Chondrocyte (in vitro differentiated cells): ENCODE data around the gene LYZ. TPM values are rescaled to one million over a fixed set of nuclear protein-coding genes. Genes with fewer than 3 reads are reported as not detected.
A peak's percentile ranks its signal among the peaks of the same experiment; 100 is the strongest.

Experiments
- DNase-seq: peaks from one replicate; pipeline ENCODE4 v3.0.0; 2021; ENCODE audit warnings: mixed read lengths, low spot score
- H3K27ac Mint-ChIP-seq: one replicate; pipeline ENCODE4 v1.8.0; 2021; ENCODE audit warnings: mild to moderate bottlenecking, moderate library complexity, mixed read lengths; ENCODE audit not compliant: unreplicated experiment
- H3K27me3 Mint-ChIP-seq: 2 replicates; pipeline ENCODE4 v1.8.0; 2021; ENCODE audit warnings: low read depth, mixed read lengths
- H3K36me3 Mint-ChIP-seq: 2 replicates; pipeline ENCODE4 v1.8.0; 2021; ENCODE audit warnings: low read depth, mixed read lengths
- H3K4me1 Mint-ChIP-seq: 2 replicates; pipeline ENCODE4 v1.8.0; 2021; ENCODE audit warnings: low read depth, mild to moderate bottlenecking, mixed read lengths
- H3K4me3 Mint-ChIP-seq: one replicate; pipeline ENCODE4 v1.8.0; 2021; ENCODE audit warnings: mild to moderate bottlenecking, moderate library complexity, mixed read lengths; ENCODE audit not compliant: unreplicated experiment
- H3K9me3 Mint-ChIP-seq: 2 replicates; pipeline ENCODE4 v1.8.0; 2021; ENCODE audit warnings: low read depth, mixed read lengths
- CTCF ChIP-seq: fragments of 200-600 bp; sonication (generic); IDR thresholded peaks from 2 replicates; pipeline ENCODE4 v1.5.0; 2021; ENCODE audit warnings: antibody characterized with exemption, mild to moderate bottlenecking, moderate library complexity
- total RNA-seq: library from RNA; stranded (reverse); gene quantifications from 3 replicates; pipeline ENCODE4 v1.2.1, GENCODE V29; 2021

LYZ gene
- total RNA-seq, 1 donor from 2014 or later = not detected

- Mint-ChIP-seq H3K4me1 (peaks cover 9% of the 10 kb centered on the region), H3K9me3 (no peaks in the 10 kb centered on the region), H3K27me3 (peaks cover 61% of the 10 kb centered on the region), H3K36me3 (peaks cover 5% of the 10 kb centered on the region), H3K27ac (no peak overlapping the region), H3K4me3 (peak overlapping the region; percentile 67)
- no peak for DNase-seq
- TF ChIP-seq CTCF = no peak
Observed at GRCh38 chr12:69330475-69331473, 17.4 kb upstream of the LYZ start.

GRCh38 chr12:69331519-69331908 lies 16.7 kb upstream of the LYZ start:
- Mint-ChIP-seq H3K9me3 (no peaks in the 10 kb centered on the region), H3K27ac (no peak overlapping the region), H3K27me3 (peaks cover 58% of the 10 kb centered on the region), H3K4me1 (peaks cover 9% of the 10 kb centered on the region), H3K36me3 (peaks cover 5% of the 10 kb centered on the region), H3K4me3 (peak overlapping the region; percentile 67)
- no peak for TF ChIP-seq CTCF
- DNase-seq = no peak

GRCh38 chr12:69331909-69332684 lies 16.1 kb upstream of the LYZ start:
- H3K36me3 Mint-ChIP-seq = peaks cover 5% of the 10 kb centered on the region
- H3K27me3 Mint-ChIP-seq = peaks cover 55% of the 10 kb centered on the region
- H3K4me3 Mint-ChIP-seq = no peak overlapping the region
- H3K27ac Mint-ChIP-seq = no peak overlapping the region
- TF ChIP-seq CTCF = no peak
- DNase-seq = no peak
- peaks cover 9% of the 10 kb centered on the region for H3K4me1 Mint-ChIP-seq
- no peaks in the 10 kb centered on the region for H3K9me3 Mint-ChIP-seq

GRCh38 chr12:69332815-69333358 lies 15.3 kb upstream of the LYZ start:
- DNase-seq = no peak
- H3K9me3 Mint-ChIP-seq = no peaks in the 10 kb centered on the region
- peaks cover 53% of the 10 kb centered on the region for H3K27me3 Mint-ChIP-seq
- H3K4me1 Mint-ChIP-seq = peaks cover 9% of the 10 kb centered on the region
- no peak overlapping the region for H3K4me3 Mint-ChIP-seq
- no peak overlapping the region for H3K27ac Mint-ChIP-seq
- TF ChIP-seq CTCF = no peak
- H3K36me3 Mint-ChIP-seq = peaks cover 2% of the 10 kb centered on the region

GRCh38 chr12:69334158-69334557 lies 14.0 kb upstream of the LYZ start:
- H3K9me3 Mint-ChIP-seq = no peaks in the 10 kb centered on the region
- H3K4me1 Mint-ChIP-seq = peaks cover 9% of the 10 kb centered on the region
- peaks cover 49% of the 10 kb centered on the region for H3K27me3 Mint-ChIP-seq
- H3K27ac Mint-ChIP-seq = no peak overlapping the region
- H3K4me3 Mint-ChIP-seq = no peak overlapping the region
- no peak for TF ChIP-seq CTCF
- H3K36me3 Mint-ChIP-seq = peaks cover 4% of the 10 kb centered on the region
- no peak for DNase-seq
